Ascending aorta (tissue), 2 donors: ENCODE results near the gene SP6. TPM values are rescaled to one million over a fixed set of nuclear protein-coding genes. Genes with fewer than 3 reads are reported as not detected.

ENCODE experiments used
- DNase-seq, 2 donors: peaks; one replicate each; pipeline ENCODE4 v3.0.0-alpha.2; 2019; ENCODE audit warnings: low spot score in 2 of 2
- H3K27ac ChIP-seq, 2 donors: fragments of 200-600 bp; sonication (generic); one replicate each; pipeline ENCODE4 v1.5.1; 2016 to 2017; ENCODE audit warnings: mild to moderate bottlenecking in 1 of 2
- H3K27me3 ChIP-seq: fragments of 200-600 bp; sonication (generic); one replicate; pipeline ENCODE4 v1.5.1; 2017
- H3K36me3 ChIP-seq, 2 donors: fragments of 200-600 bp; sonication (generic); one replicate each; pipeline ENCODE4 v1.5.1; 2016
- H3K4me1 ChIP-seq, 2 donors: fragments of 200-600 bp; sonication (generic); one replicate each; pipeline ENCODE4 v1.5.1; 2016 to 2017; ENCODE audit warnings: mild to moderate bottlenecking in 1 of 2
- H3K4me3 ChIP-seq, 2 donors: fragments of 200-600 bp; sonication (generic); one replicate each; pipeline ENCODE4 v1.5.1; 2016 to 2017; ENCODE audit warnings: mild to moderate bottlenecking in 1 of 2
- H3K9me3 ChIP-seq, 2 donors: fragments of 200-600 bp; sonication (generic); one replicate each; pipeline ENCODE4 v1.5.1; 2016
- intact Hi-C: fragments of 100-400 bp; cut with DNase I; formaldehyde crosslinking; loops from one replicate; pipeline ENCODE4 v1.15.1; 2023
- total RNA-seq: library from RNA; depleted of rRNA; stranded (reverse); fragments of >200 nt; gene quantifications from one replicate; pipeline ENCODE4 v1.1.0, GENCODE V29; 2016
- TF ChIP-seq, protein P1 (sequence below), 3 experiments: fragments of 200-600 bp in 2 of 3; fragments of 450-650 bp in 1 of 3; sonication (generic) in 2 of 3; IDR thresholded peaks; one replicate each; pipeline ENCODE4 v1.5.1; 2016 to 2019; ENCODE audit warnings: antibody characterized with exemption in 3 of 3, mild to moderate bottlenecking in 1 of 3, moderate library complexity in 1 of 3

Gene SP6
- total RNA-seq, 1 donor from 2014 or later = 0.11 TPM

GRCh38 chr17:47895856-47896671 is 45.1 kb upstream of the SP6 start, which contains the start of gene SP2:
Gene SP2, plus strand, starts transcription at chr17:47896236. Its CDS starts 51 bp downstream, at chr17:47896287.
- H3K4me3 ChIP-seq = peak within 1 kb of the TSS; percentile 76 to 84
- intact Hi-C loops = loop anchor here (1.0 to 10.0 kb wide), 4 partner anchors 45 to 211 kb away; partner anchors contain the start of genes PNPO, SNX11 and TBKBP1
- peaks cover 4 to 35% of the 10 kb centered on the region in 2 donors for H3K4me1 ChIP-seq
- no peaks in the 10 kb centered on the region for H3K27me3 ChIP-seq
- no peaks in the 10 kb centered on the region for H3K36me3 ChIP-seq
- TF ChIP-seq, protein P1, sequence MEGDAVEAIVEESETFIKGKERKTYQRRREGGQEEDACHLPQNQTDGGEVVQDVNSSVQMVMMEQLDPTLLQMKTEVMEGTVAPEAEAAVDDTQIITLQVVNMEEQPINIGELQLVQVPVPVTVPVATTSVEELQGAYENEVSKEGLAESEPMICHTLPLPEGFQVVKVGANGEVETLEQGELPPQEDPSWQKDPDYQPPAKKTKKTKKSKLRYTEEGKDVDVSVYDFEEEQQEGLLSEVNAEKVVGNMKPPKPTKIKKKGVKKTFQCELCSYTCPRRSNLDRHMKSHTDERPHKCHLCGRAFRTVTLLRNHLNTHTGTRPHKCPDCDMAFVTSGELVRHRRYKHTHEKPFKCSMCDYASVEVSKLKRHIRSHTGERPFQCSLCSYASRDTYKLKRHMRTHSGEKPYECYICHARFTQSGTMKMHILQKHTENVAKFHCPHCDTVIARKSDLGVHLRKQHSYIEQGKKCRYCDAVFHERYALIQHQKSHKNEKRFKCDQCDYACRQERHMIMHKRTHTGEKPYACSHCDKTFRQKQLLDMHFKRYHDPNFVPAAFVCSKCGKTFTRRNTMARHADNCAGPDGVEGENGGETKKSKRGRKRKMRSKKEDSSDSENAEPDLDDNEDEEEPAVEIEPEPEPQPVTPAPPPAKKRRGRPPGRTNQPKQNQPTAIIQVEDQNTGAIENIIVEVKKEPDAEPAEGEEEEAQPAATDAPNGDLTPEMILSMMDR (IDR thresholded peaks at IDR 0.05) = peak in 1 of 3 experiments; percentile 6
- DNase-seq = peak; percentile 100
- H3K27ac ChIP-seq = peak within 1 kb of the TSS; percentile 96 to 100
- no peaks in the 10 kb centered on the region for H3K9me3 ChIP-seq

DNA sequence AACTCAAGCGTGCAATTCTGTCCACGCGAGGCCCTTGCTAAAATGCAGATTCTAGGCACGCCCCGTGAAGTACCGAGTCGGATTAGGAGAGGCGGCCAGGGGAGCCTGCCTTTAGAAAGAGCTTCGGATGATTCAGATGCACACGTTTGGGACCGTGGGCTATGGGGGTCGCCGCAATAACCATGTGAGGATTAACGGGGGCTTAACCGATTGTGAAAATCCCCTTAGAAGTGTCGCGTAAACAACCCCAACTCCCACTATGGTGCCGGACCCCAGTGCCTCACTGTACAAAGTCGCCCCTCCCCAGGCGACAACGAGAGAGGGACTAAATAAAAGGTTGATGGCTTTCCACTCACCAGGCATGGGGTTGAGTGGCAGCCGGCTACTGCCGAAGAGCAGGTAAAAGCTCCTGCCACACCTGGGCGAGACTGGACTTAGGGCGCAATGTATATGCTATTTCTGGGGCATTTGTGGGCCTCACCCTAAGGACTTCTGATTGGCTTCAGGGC is 44.4 kb upstream of the SP6 start:
- Histone ChIP-seq H3K4me1 (peaks cover 0 to 28% of the 10 kb centered on the region in 2 donors), H3K9me3 (no peaks in the 10 kb centered on the region), H3K27ac (peak overlapping the region; percentile 84 to 91), H3K36me3 (no peaks in the 10 kb centered on the region), H3K4me3 (peak overlapping the region; percentile 74 to 84), H3K27me3 (no peaks in the 10 kb centered on the region)
- no peak for DNase-seq
- intact Hi-C loops = loop anchor here (5.0 to 10.0 kb wide), 2 partner anchors 201 to 212 kb away; partner anchors contain the start of genes SNX11 and TBKBP1
- TF ChIP-seq, protein P1 (IDR thresholded peaks at IDR 0.05) = no peak

DNA sequence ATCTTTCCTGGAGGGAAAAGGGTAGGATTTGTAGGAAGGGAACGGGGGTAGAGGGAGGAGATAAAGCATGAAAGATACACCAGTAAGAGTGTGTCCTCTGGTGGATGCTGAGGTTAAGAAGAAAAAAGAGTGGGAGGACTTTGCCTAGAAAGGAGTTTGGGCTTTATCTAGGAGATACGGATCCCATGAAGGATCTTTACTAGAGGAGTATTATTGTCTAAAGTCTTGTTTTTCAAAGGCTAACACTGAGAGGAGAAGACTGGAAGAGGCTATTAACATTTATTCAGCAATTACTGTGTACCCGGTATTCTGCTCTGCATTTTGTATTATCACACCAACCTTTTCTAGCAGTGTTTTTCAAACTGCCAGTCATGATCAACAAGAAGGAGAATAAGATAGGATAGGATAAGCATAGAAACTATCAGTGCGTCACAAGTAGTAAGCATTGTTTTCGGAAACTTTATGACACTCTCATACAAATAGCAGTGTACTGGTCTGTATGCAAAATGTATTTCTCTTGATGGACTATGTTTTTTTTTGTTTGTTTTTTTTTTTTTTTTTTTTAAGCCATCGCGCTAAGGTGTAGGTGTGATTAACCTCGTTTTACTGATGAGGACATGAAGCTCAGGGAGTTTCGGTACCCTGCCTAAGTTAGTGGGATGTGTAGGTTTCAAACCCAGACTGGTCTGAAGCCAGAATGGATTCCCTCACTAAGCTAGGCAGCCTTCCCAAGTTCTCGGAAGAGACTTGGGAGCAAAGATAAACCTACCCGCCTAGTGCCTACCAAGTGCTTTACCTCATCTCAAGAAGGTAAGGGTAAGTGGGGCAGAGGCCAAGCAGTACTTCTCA is 43.8 kb upstream of the SP6 start:
- DNase-seq = no peak
- TF ChIP-seq, protein P1 (IDR thresholded peaks at IDR 0.05) = no peak
- Histone ChIP-seq H3K4me1 (peaks cover 0 to 21% of the 10 kb centered on the region in 2 donors), H3K9me3 (no peaks in the 10 kb centered on the region), H3K36me3 (no peaks in the 10 kb centered on the region), H3K4me3 (peak overlapping the region; percentile 74 to 84), H3K27me3 (no peaks in the 10 kb centered on the region), H3K27ac (peak overlapping the region; percentile 84 to 91)
- intact Hi-C loops = loop anchor here (5.0 to 10.0 kb wide), 2 partner anchors 200 to 213 kb away; partner anchors contain the start of genes SNX11 and TBKBP1

DNA sequence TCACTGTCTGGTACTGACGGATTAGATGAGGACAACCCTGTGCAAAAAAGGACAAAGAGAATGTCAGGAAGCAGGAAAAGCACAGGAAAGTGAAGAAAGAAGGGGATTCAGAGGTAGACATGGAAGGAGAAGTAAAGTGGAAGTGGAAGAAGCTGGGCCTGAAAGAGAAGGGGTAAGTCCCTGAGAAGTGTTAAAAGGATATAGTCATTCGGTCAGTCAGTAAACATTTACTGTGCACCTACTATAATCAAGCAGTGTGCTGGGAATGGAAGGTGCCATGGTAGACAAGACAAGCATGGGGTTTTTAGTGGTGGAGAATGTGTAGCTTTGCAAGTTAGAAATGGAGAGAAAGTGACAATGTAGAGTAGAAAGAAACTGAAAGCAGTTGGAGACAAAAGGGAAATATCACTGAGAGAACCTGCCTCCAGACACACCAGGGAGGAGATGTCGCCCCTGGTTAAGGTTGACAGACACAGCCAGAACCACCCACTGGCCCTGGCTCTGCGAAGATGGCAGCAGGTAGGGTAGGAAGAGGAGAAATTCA is 40.7 kb upstream of the SP6 start:
- no peaks in the 10 kb centered on the region for H3K9me3 ChIP-seq
- intact Hi-C loops = loop anchor here (10.0 kb wide), 1 partner anchor 197 kb away; the partner anchor contains the start of gene TBKBP1
- H3K27ac ChIP-seq = no peak overlapping the region
- H3K36me3 ChIP-seq = no peaks in the 10 kb centered on the region
- no peak overlapping the region for H3K4me3 ChIP-seq
- no peaks in the 10 kb centered on the region for H3K27me3 ChIP-seq
- TF ChIP-seq, protein P1 (IDR thresholded peaks at IDR 0.05) = no peak
- DNase-seq = no peak
- H3K4me1 ChIP-seq = peaks cover 0 to 6% of the 10 kb centered on the region in 2 donors
